Large intestine (tissue), 3 donors: ENCODE data around the gene POLR2C. TPM values are rescaled to one million over a fixed set of nuclear protein-coding genes. Genes with fewer than 3 reads are reported as not detected.
A peak's percentile ranks its signal among the peaks of the same experiment; 100 is the strongest.

Experiments
- DNase-seq, 2 donors: peaks; one replicate each; pipeline versions ENCODE4 v3.0.0 to v3.0.0-alpha.2; 2013
- H3K27ac ChIP-seq: one replicate; pipeline ENCODE4 v1.5.1; 2013; ENCODE audit warnings: low read length
- H3K27me3 ChIP-seq: 2 replicates; pipeline ENCODE4 v1.6.1; 2013; ENCODE audit warnings: low read length; ENCODE audit not compliant: control insufficient read depth, insufficient read depth
- H3K36me3 ChIP-seq: 2 replicates; pipeline ENCODE4 v1.6.1; 2013; ENCODE audit warnings: low read length; ENCODE audit not compliant: control insufficient read depth, insufficient read depth
- H3K4me1 ChIP-seq: one replicate; pipeline ENCODE4 v1.6.1; 2013; ENCODE audit warnings: low read length; ENCODE audit not compliant: control insufficient read depth, insufficient read depth
- H3K4me3 ChIP-seq: one replicate; pipeline ENCODE4 v1.5.1; 2013; ENCODE audit warnings: low read length
- H3K9me3 ChIP-seq: one replicate; pipeline ENCODE4 v1.6.1; 2013; ENCODE audit warnings: mild to moderate bottlenecking, low read depth, low read length, moderate library complexity; ENCODE audit not compliant: control insufficient read depth
- WGBS: methylation state at CpG from one replicate; pipeline ENCODE4 v1.1.5; 2013; ENCODE audit warnings: low lambda C conversion rate; ENCODE audit not compliant: insufficient coverage; 5-methylcytosine and 5-hydroxymethylcytosine counted together
- polyA plus RNA-seq: library from polyadenylated mRNA; unstranded; fragments of 120-200 nt; gene quantifications from one replicate; pipeline ENCODE4 v1.2.1, GENCODE V29; 2013

Gene POLR2C
- polyA plus RNA-seq, 1 donor = 76.6 TPM

- Histone ChIP-seq H3K27ac (peak overlapping the region; percentile 71), H3K27me3 (no peaks in the 10 kb centered on the region), H3K36me3 (peaks cover 43% of the 10 kb centered on the region), H3K4me3 (peak overlapping the region; percentile 66), H3K4me1 (peaks cover 64% of the 10 kb centered on the region), H3K9me3 (no peaks in the 10 kb centered on the region)
- no CpG with 5 or more reads among the region's 15 CpGs for WGBS
- DNase-seq = no peak
Observed at GRCh38 chr16:57478396-57479204, 16.1 kb downstream of the POLR2C start.

- H3K4me1 ChIP-seq = peaks cover 72% of the 10 kb centered on the region
- no CpG with 5 or more reads among the region's 36 CpGs for whole genome bisulfite sequencing
- peak; percentile 67 to 88 for DNase-seq
Observed at GRCh38 chr16:57479205-57479975, 16.9 kb downstream of the POLR2C start.

GRCh38 chr16:57479976-57480753 is 17.7 kb downstream of the POLR2C start:
- Histone ChIP-seq H3K27me3 (no peaks in the 10 kb centered on the region), H3K4me3 (peak overlapping the region; percentile 66), H3K9me3 (no peaks in the 10 kb centered on the region), H3K27ac (peak overlapping the region; percentile 71), H3K36me3 (peaks cover 27% of the 10 kb centered on the region), H3K4me1 (peaks cover 80% of the 10 kb centered on the region)
- WGBS = no CpG with 5 or more reads among the region's 15 CpGs
- peak; percentile 91 to 96 for DNase-seq

More at GRCh38 chr16:57479205-57479975, 16.9 kb downstream of the POLR2C start:
- Histone ChIP-seq H3K36me3 (peaks cover 35% of the 10 kb centered on the region), H3K27ac (peak overlapping the region; percentile 71), H3K27me3 (no peaks in the 10 kb centered on the region), H3K4me3 (peak overlapping the region; percentile 66), H3K9me3 (no peaks in the 10 kb centered on the region)

GRCh38 chr16:57480754-57481230 is 18.3 kb downstream of the POLR2C start:
- Histone ChIP-seq H3K27me3 (no peaks in the 10 kb centered on the region), H3K4me1 (peaks cover 82% of the 10 kb centered on the region), H3K4me3 (no peak overlapping the region), H3K9me3 (no peaks in the 10 kb centered on the region), H3K36me3 (peaks cover 24% of the 10 kb centered on the region), H3K27ac (peak overlapping the region; percentile 71)
- no peak for DNase-seq
- WGBS = no CpG with 5 or more reads among the region's 6 CpGs

GRCh38 chr16:57481421-57481820 is 18.9 kb downstream of the POLR2C start:
- Histone ChIP-seq H3K36me3 (peaks cover 22% of the 10 kb centered on the region), H3K9me3 (no peaks in the 10 kb centered on the region), H3K27me3 (no peaks in the 10 kb centered on the region), H3K4me1 (peaks cover 76% of the 10 kb centered on the region), H3K4me3 (no peak overlapping the region), H3K27ac (peak overlapping the region; percentile 71)
- WGBS = 100% methylated on average over 1 of the region's 4 CpGs
- no peak for DNase-seq

GRCh38 chr16:57482845-57483545 is 20.5 kb downstream of the POLR2C start:
- WGBS = no CpG with 5 or more reads among the region's 14 CpGs
- Histone ChIP-seq H3K9me3 (no peaks in the 10 kb centered on the region), H3K27me3 (no peaks in the 10 kb centered on the region), H3K36me3 (peaks cover 9% of the 10 kb centered on the region), H3K4me3 (no peak overlapping the region), H3K4me1 (peaks cover 72% of the 10 kb centered on the region), H3K27ac (peak overlapping the region; percentile 79)
- peak; percentile 79 to 85 for DNase-seq

GRCh38 chr16:57483725-57484514 is 21.4 kb downstream of the POLR2C start:
- H3K27me3 ChIP-seq = no peaks in the 10 kb centered on the region
- no peaks in the 10 kb centered on the region for H3K9me3 ChIP-seq
- peak overlapping the region; percentile 79 for H3K27ac ChIP-seq
- peak overlapping the region; percentile 96 for H3K4me3 ChIP-seq
- peaks cover 2% of the 10 kb centered on the region for H3K36me3 ChIP-seq
- WGBS = no CpG with 5 or more reads among the region's 19 CpGs
- peaks cover 63% of the 10 kb centered on the region for H3K4me1 ChIP-seq
- peak in 1 of 2 donors; percentile 50 for DNase-seq

GRCh38 chr16:57484515-57485005 is 22.1 kb downstream of the POLR2C start:
- no peak for DNase-seq
- no peaks in the 10 kb centered on the region for H3K9me3 ChIP-seq
- no peaks in the 10 kb centered on the region for H3K27me3 ChIP-seq
- H3K4me1 ChIP-seq = peaks cover 57% of the 10 kb centered on the region
- peak overlapping the region; percentile 96 for H3K4me3 ChIP-seq
- WGBS = no CpG with 5 or more reads among the region's 8 CpGs
- peaks cover 2% of the 10 kb centered on the region for H3K36me3 ChIP-seq
- peak overlapping the region; percentile 79 for H3K27ac ChIP-seq
